KMS-11 (cell line): Measurements from ENCODE around the gene PCCA.

ENCODE experiments used
- H2AFZ ChIP-seq: fragments of 200-600 bp; sonication (generic); 2 replicates; pipeline ENCODE4 v1.6.1; 2016; ENCODE audit warnings: antibody characterized with exemption, mixed run types, low read depth
- H3K27ac ChIP-seq: fragments of 200-600 bp; sonication (generic); 2 replicates; pipeline ENCODE4 v1.6.1; 2016; ENCODE audit warnings: mild to moderate bottlenecking, mixed run types
- H3K27me3 ChIP-seq: fragments of 200-600 bp; sonication (generic); 2 replicates; pipeline ENCODE4 v1.6.1; 2017; ENCODE audit warnings: mild to moderate bottlenecking, low read depth, mixed run types, moderate library complexity; ENCODE audit not compliant: insufficient read depth
- H3K36me3 ChIP-seq: fragments of 200-600 bp; sonication (generic); 2 replicates; pipeline ENCODE4 v1.6.1; 2017; ENCODE audit warnings: mild to moderate bottlenecking, mixed run types; ENCODE audit not compliant: insufficient read depth
- H3K4me1 ChIP-seq: fragments of 200-600 bp; sonication (generic); 2 replicates; pipeline ENCODE4 v1.6.1; 2016; ENCODE audit warnings: mild to moderate bottlenecking, low read depth, mixed run types; ENCODE audit not compliant: poor library complexity, severe bottlenecking
- H3K4me2 ChIP-seq: fragments of 200-600 bp; sonication (generic); 2 replicates; pipeline ENCODE4 v1.7.0; 2016; ENCODE audit warnings: mild to moderate bottlenecking, mixed run types
- H3K4me3 ChIP-seq: fragments of 200-600 bp; sonication (generic); IDR thresholded peaks from 2 replicates; pipeline ENCODE4 v1.6.1; 2017; ENCODE audit warnings: low read depth, low read length, mixed read lengths; ENCODE audit not compliant: insufficient read depth
- H3K79me2 ChIP-seq: fragments of 200-600 bp; sonication (generic); 2 replicates; pipeline ENCODE4 v1.6.1; 2016; ENCODE audit warnings: low read depth, mixed run types; ENCODE audit not compliant: insufficient read depth
- H3K9ac ChIP-seq: fragments of 200-600 bp; sonication (generic); 2 replicates; pipeline ENCODE4 v1.6.1; 2016; ENCODE audit warnings: mild to moderate bottlenecking, mixed run types
- H4K20me1 ChIP-seq: fragments of 200-600 bp; sonication (generic); 2 replicates; pipeline ENCODE4 v1.6.1; 2016; ENCODE audit warnings: mild to moderate bottlenecking, mixed run types; ENCODE audit not compliant: insufficient read depth
- CTCF ChIP-seq: fragments of 200-600 bp; sonication (generic); conservative IDR thresholded peaks from 2 replicates; pipeline ENCODE4 v1.6.1; 2017; ENCODE audit warnings: low read depth, mild to moderate bottlenecking, antibody characterized with exemption, low read length, moderate library complexity, mixed read lengths

Gene PCCA

GRCh38 chr13:100506600-100507422, 417.9 kb downstream of the PCCA start:
- H3K4me2 ChIP-seq: peak overlapping the region; percentile 68
- peaks cover 13% of the 10 kb centered on the region for H3K4me1 ChIP-seq
- no peak overlapping the region for H3K9ac ChIP-seq
- H3K27ac ChIP-seq: peak overlapping the region; percentile 35; the same call in 1 of the 2 replicates
- H3K27me3 ChIP-seq: no peaks in the 10 kb centered on the region
- no peak for TF ChIP-seq CTCF
- no peak overlapping the region for H3K4me3 ChIP-seq
- H4K20me1 ChIP-seq: no peaks in the 10 kb centered on the region
- no peak overlapping the region for H2AFZ ChIP-seq
- H3K36me3 ChIP-seq: no peaks in the 10 kb centered on the region
- no peaks in the 10 kb centered on the region for H3K79me2 ChIP-seq

GRCh38 chr13:100508455-100508854, 419.6 kb downstream of the PCCA start:
- H3K4me3 ChIP-seq: no peak overlapping the region
- H2AFZ ChIP-seq: no peak overlapping the region
- no peak overlapping the region for H3K4me2 ChIP-seq
- H3K4me1 ChIP-seq: peaks cover 13% of the 10 kb centered on the region
- H3K27me3 ChIP-seq: no peaks in the 10 kb centered on the region
- TF ChIP-seq CTCF: no peak
- H3K27ac ChIP-seq: no peak overlapping the region
- no peaks in the 10 kb centered on the region for H3K79me2 ChIP-seq
- H3K9ac ChIP-seq: no peak overlapping the region
- no peaks in the 10 kb centered on the region for H4K20me1 ChIP-seq
- no peaks in the 10 kb centered on the region for H3K36me3 ChIP-seq

GRCh38 chr13:100508996-100509395, 420.1 kb downstream of the PCCA start:
- Histone ChIP-seq H3K79me2 (no peaks in the 10 kb centered on the region), H3K4me1 (peaks cover 14% of the 10 kb centered on the region), H3K36me3 (no peaks in the 10 kb centered on the region), H2AFZ (no peak overlapping the region), H3K9ac (no peak overlapping the region), H3K27ac (no peak overlapping the region), H3K27me3 (no peaks in the 10 kb centered on the region), H3K4me3 (no peak overlapping the region), H4K20me1 (no peaks in the 10 kb centered on the region), H3K4me2 (no peak overlapping the region)
- TF ChIP-seq CTCF: no peak

GRCh38 chr13:100510208-100510957, 421.5 kb downstream of the PCCA start:
- Histone ChIP-seq H3K4me3 (no peak overlapping the region), H3K4me2 (no peak overlapping the region), H3K9ac (no peak overlapping the region), H3K4me1 (peaks cover 25% of the 10 kb centered on the region), H3K36me3 (no peaks in the 10 kb centered on the region), H4K20me1 (no peaks in the 10 kb centered on the region), H3K79me2 (no peaks in the 10 kb centered on the region), H3K27me3 (no peaks in the 10 kb centered on the region), H3K27ac (no peak overlapping the region), H2AFZ (no peak overlapping the region)
- no peak for TF ChIP-seq CTCF
